HepG2 (cell line): ENCODE measurements around the gene RAP2C. TPM values are rescaled to one million over a fixed set of nuclear protein-coding genes. Genes with fewer than 3 reads are reported as not detected.
A peak's percentile ranks its signal among the peaks of the same experiment; 100 is the strongest.

ENCODE experiments used
- FOXK1 ChIP-seq: sonication (generic); formaldehyde crosslinking; IDR thresholded peaks from 2 replicates; pipeline ENCODE4 v1.4.0; 2020; ENCODE audit warnings: low read depth, missing genetic modification reagents, borderline replicate concordance
- GATAD1 ChIP-seq: IDR thresholded peaks from 2 replicates; pipeline ENCODE4 v1.6.1; 2016; ENCODE audit warnings: missing genetic modification reagents, missing compliant biosample characterization
- JUNB ChIP-seq: sonication (generic); formaldehyde crosslinking; IDR thresholded peaks from 2 replicates; pipeline ENCODE4 v1.8.0; 2022; ENCODE audit warnings: missing genetic modification reagents, mild to moderate bottlenecking, borderline replicate concordance
- KIAA2018 ChIP-seq: sonication (generic); formaldehyde crosslinking; IDR thresholded peaks from 2 replicates; pipeline ENCODE4 v1.5.0; 2020; ENCODE audit warnings: mild to moderate bottlenecking, missing genetic modification reagents, borderline replicate concordance
- NRL ChIP-seq: sonication (generic); formaldehyde crosslinking; IDR thresholded peaks from 2 replicates; pipeline ENCODE4 v1.5.0; 2020; ENCODE audit warnings: missing genetic modification reagents, mild to moderate bottlenecking, moderate library complexity, borderline replicate concordance
- RFX5 ChIP-seq: IDR thresholded peaks from 2 replicates; pipeline ENCODE4 v1.6.1; 2011; ENCODE audit warnings: low read depth, low read length, improper control_type of control experiment
- SIN3A ChIP-seq: IDR thresholded peaks from 2 replicates; pipeline ENCODE4 v1.6.1; 2011; ENCODE audit warnings: low read depth, mild to moderate bottlenecking, control low read depth, low read length, borderline replicate concordance
- SPEN ChIP-seq: sonication (generic); formaldehyde crosslinking; IDR thresholded peaks from 2 replicates; pipeline ENCODE4 v1.5.1; 2020; ENCODE audit warnings: low read depth, mild to moderate bottlenecking, missing genetic modification reagents
- TCF7L2 ChIP-seq: IDR thresholded peaks from 2 replicates; pipeline ENCODE4 v1.6.1; 2011; ENCODE audit warnings: mild to moderate bottlenecking, low read depth, low read length, moderate library complexity
- ZBTB33 ChIP-seq: sonication (generic); formaldehyde crosslinking; IDR thresholded peaks from 2 replicates; pipeline ENCODE4 v1.4.0; 2020; ENCODE audit warnings: missing genetic modification reagents
- ZGPAT ChIP-seq: IDR thresholded peaks from 2 replicates; pipeline ENCODE4 v1.6.1; 2016; ENCODE audit warnings: mild to moderate bottlenecking
- ZNF333 ChIP-seq: sonication (generic); formaldehyde crosslinking; IDR thresholded peaks from 2 replicates; pipeline ENCODE4 v1.4.0; 2020; ENCODE audit warnings: mild to moderate bottlenecking, missing genetic modification reagents, borderline replicate concordance
- ZNF430 ChIP-seq: sonication (generic); formaldehyde crosslinking; IDR thresholded peaks from 2 replicates; pipeline ENCODE4 v1.9.0; 2021; ENCODE audit warnings: mild to moderate bottlenecking, missing genetic modification reagents
- ZNF572 ChIP-seq: sonication (generic); formaldehyde crosslinking; IDR thresholded peaks from 2 replicates; pipeline ENCODE4 v1.5.1; 2020; ENCODE audit warnings: mild to moderate bottlenecking, missing genetic modification reagents
- ZNF576 ChIP-seq: sonication (generic); formaldehyde crosslinking; IDR thresholded peaks from 2 replicates; pipeline ENCODE4 v1.4.0; 2020; ENCODE audit warnings: mild to moderate bottlenecking, missing genetic modification reagents
- ZNF589 ChIP-seq: sonication (generic); formaldehyde crosslinking; conservative IDR thresholded peaks from 2 replicates; pipeline ENCODE4 v1.8.0; 2022; ENCODE audit warnings: mild to moderate bottlenecking, moderate library complexity, missing genetic modification reagents
- ZNF678 ChIP-seq: sonication (generic); formaldehyde crosslinking; IDR thresholded peaks from 2 replicates; pipeline ENCODE4 v1.4.0; 2020; ENCODE audit warnings: mild to moderate bottlenecking, missing genetic modification reagents
- ZNF792 ChIP-seq: IDR thresholded peaks from 2 replicates; pipeline ENCODE4 v1.6.1; 2016
- polyA plus RNA-seq, 8 experiments: library from polyadenylated mRNA; depleted of rRNA in 3 of 8; stranded (reverse) in 7 of 8; unstranded in 1 of 8; fragments of >200 nt; fragmentation: Illumina TruSeq in 4 of 8; extraction: Trizol in 4 of 8; gene quantifications; 2 replicates each; pipeline versions ENCODE4 v1.2.1 to v1.2.3, GENCODE V29; 2011 to 2016; ENCODE audit warnings: low read depth in 4 of 8, missing spikeins in 1 of 8, mixed read lengths in 1 of 8; ENCODE audit not compliant: insufficient read depth in 1 of 8
- total RNA-seq, 5 experiments: library from RNA; depleted of rRNA; stranded (reverse); fragments of >200 nt; fragmentation: Illumina TruSeq; extraction: Trizol; gene quantifications; 2 replicates each; pipeline ENCODE4 v1.2.3, GENCODE V29; 2016; ENCODE audit warnings: low read depth in 1 of 5

The RAP2C gene
- total and polyA plus RNA-seq, 2 of the 13 experiments (the other 11 are each of a cell fraction or from before 2014, with no cell fraction given) = 8.0 to 28.5 TPM

GRCh38 chrX:132218100-132218812, 991 bp downstream of the RAP2C start (continued):
- no peak; the same call in 1 of the 2 replicates for TF ChIP-seq ZGPAT (CRISPR knock-in tag)
- TF ChIP-seq FOXK1 (CRISPR knock-in tag) = no peak
- TF ChIP-seq NRL = no peak
- no peak for TF ChIP-seq TCF7L2
- TF ChIP-seq ZNF430 = no peak
- no peak for TF ChIP-seq ZNF572
- 0 out of 2 replicates have a peak, but pooled peaks have one; percentile 28 for TF ChIP-seq ZNF792 (CRISPR knock-in tag)
- no peak for TF ChIP-seq KIAA2018 (CRISPR knock-in tag)
- TF ChIP-seq SPEN = no peak
- TF ChIP-seq JUNB (CRISPR knock-in tag) = no peak
- no peak for TF ChIP-seq ZNF576 (CRISPR knock-in tag)
- no peak for TF ChIP-seq ZNF678 (CRISPR knock-in tag)
- TF ChIP-seq RFX5 = no peak
- no peak for TF ChIP-seq ZNF333 (CRISPR knock-in tag)
- TF ChIP-seq SIN3A = peak; percentile 46; the same call in 1 of the 2 replicates
- TF ChIP-seq ZNF589 (CRISPR knock-in tag) = no peak
- no peak for TF ChIP-seq ZBTB33 (CRISPR knock-in tag)
- peak; percentile 80 for TF ChIP-seq GATAD1
